ENCODE data around the gene NUSAP1.

The NUSAP1 gene

GRCh38 chr15:41411031-41411430, 78.3 kb downstream of the NUSAP1 start:
- Histone ChIP-seq H4K8ac (ENCODE audit: low read depth, low read length) (no peak overlapping the region), H3K79me1 (ENCODE audit: low read depth, low read length) (no peaks in the 10 kb centered on the region), H2BK15ac (ENCODE audit: low read length) (no peak overlapping the region), H3K9me3 (replicated peaks in 1 of 2; ENCODE audit: control insufficient read depth in 2 of 2, insufficient read depth in 1 of 2, low read depth in 1 of 2, low read length in 2 of 2) (no peaks in the 10 kb centered on the region), H3K36me3 (replicated peaks in 1 of 2; ENCODE audit: control insufficient read depth in 2 of 2, insufficient read depth in 2 of 2, low read length in 2 of 2) (no peaks in the 10 kb centered on the region), H3K18ac (ENCODE audit: low read length) (no peak overlapping the region), H3K27ac (replicated peaks; ENCODE audit: low read length) (no peak overlapping the region), H2AK5ac (ENCODE audit: low read depth, low read length) (no peak overlapping the region), H3K9ac (ENCODE audit: low read depth, low read length, poor library complexity) (no peak overlapping the region), H3K14ac (ENCODE audit: low read length) (no peak overlapping the region), H3K27me3 (ENCODE audit: control insufficient read depth in 3 of 3, insufficient read depth in 3 of 3, low read depth in 1 of 3, low read length in 3 of 3) (no peaks in the 10 kb centered on the region), H4K91ac (ENCODE audit: low read depth, low read length, poor library complexity) (no peak overlapping the region), H2AFZ (ENCODE audit: low read length) (no peak overlapping the region), H2BK5ac (ENCODE audit: low read length) (no peak overlapping the region), H3K4ac (ENCODE audit: low read length) (no peak overlapping the region), H2BK12ac (ENCODE audit: low read length) (no peak overlapping the region), H3K4me1 (ENCODE audit: control insufficient read depth in 2 of 2, insufficient read depth in 1 of 2, low read depth in 1 of 2, low read length in 2 of 2) (no peaks in the 10 kb centered on the region), H3K4me3 (ENCODE audit: low read length in 2 of 2) (no peak overlapping the region), H2BK120ac (ENCODE audit: low read depth, low read length) (no peak overlapping the region), H3K4me2 (ENCODE audit: insufficient read depth, low read length, poor library complexity, severe bottlenecking) (no peak overlapping the region), H3K23ac (ENCODE audit: low read depth, low read length, poor library complexity) (no peak overlapping the region)
- no peak for DNase-seq (ENCODE audit: low spot score)
- no CpG with 5 or more reads among the region's 2 CpGs for WGBS, 2 donors (ENCODE audit: extremely low coverage in 2 of 2, insufficient read length in 2 of 2, insufficient replicate concordance in 1 of 2)

- WGBS, 2 donors (ENCODE audit: extremely low coverage in 2 of 2, insufficient read length in 2 of 2, insufficient replicate concordance in 1 of 2), result no CpG with 5 or more reads among the region's 3 CpGs
- Histone ChIP-seq H4K91ac (ENCODE audit: low read depth, low read length, poor library complexity) (no peak overlapping the region), H3K4me2 (ENCODE audit: insufficient read depth, low read length, poor library complexity, severe bottlenecking) (no peak overlapping the region), H3K36me3 (replicated peaks in 1 of 2; ENCODE audit: control insufficient read depth in 2 of 2, insufficient read depth in 2 of 2, low read length in 2 of 2) (no peaks in the 10 kb centered on the region), H3K23ac (ENCODE audit: low read depth, low read length, poor library complexity) (no peak overlapping the region), H3K4me1 (ENCODE audit: control insufficient read depth in 2 of 2, insufficient read depth in 1 of 2, low read depth in 1 of 2, low read length in 2 of 2) (no peaks in the 10 kb centered on the region), H3K27ac (replicated peaks; ENCODE audit: low read length) (no peak overlapping the region), H3K9ac (ENCODE audit: low read depth, low read length, poor library complexity) (no peak overlapping the region), H3K27me3 (ENCODE audit: control insufficient read depth in 3 of 3, insufficient read depth in 3 of 3, low read depth in 1 of 3, low read length in 3 of 3) (no peaks in the 10 kb centered on the region), H3K79me1 (ENCODE audit: low read depth, low read length) (no peaks in the 10 kb centered on the region), H2AFZ (ENCODE audit: low read length) (no peak overlapping the region), H3K4me3 (ENCODE audit: low read length in 2 of 2) (no peak overlapping the region), H3K4ac (ENCODE audit: low read length) (no peak overlapping the region), H2BK15ac (ENCODE audit: low read length) (no peak overlapping the region), H3K9me3 (replicated peaks in 1 of 2; ENCODE audit: control insufficient read depth in 2 of 2, insufficient read depth in 1 of 2, low read depth in 1 of 2, low read length in 2 of 2) (no peaks in the 10 kb centered on the region), H2BK5ac (ENCODE audit: low read length) (no peak overlapping the region), H2BK120ac (ENCODE audit: low read depth, low read length) (no peak overlapping the region), H3K14ac (ENCODE audit: low read length) (no peak overlapping the region), H2BK12ac (ENCODE audit: low read length) (no peak overlapping the region), H4K8ac (ENCODE audit: low read depth, low read length) (no peak overlapping the region), H2AK5ac (ENCODE audit: low read depth, low read length) (no peak overlapping the region), H3K18ac (ENCODE audit: low read length) (no peak overlapping the region)
- DNase-seq (ENCODE audit: low spot score), result no peak
These were observed 78.8 kb downstream of the NUSAP1 start for GRCh38 chr15:41411441-41411840.

- no CpG with 5 or more reads among the region's 20 CpGs for WGBS, 2 donors (ENCODE audit: extremely low coverage in 2 of 2, insufficient read length in 2 of 2, insufficient replicate concordance in 1 of 2)
- Histone ChIP-seq H2BK120ac (ENCODE audit: low read depth, low read length) (no peak overlapping the region), H3K4me1 (ENCODE audit: control insufficient read depth in 2 of 2, insufficient read depth in 1 of 2, low read depth in 1 of 2, low read length in 2 of 2) (no peaks in the 10 kb centered on the region), H2AFZ (ENCODE audit: low read length) (peak overlapping the region; percentile 99), H3K14ac (ENCODE audit: low read length) (no peak overlapping the region), H3K9me3 (replicated peaks in 1 of 2; ENCODE audit: control insufficient read depth in 2 of 2, insufficient read depth in 1 of 2, low read depth in 1 of 2, low read length in 2 of 2) (no peaks in the 10 kb centered on the region), H4K8ac (ENCODE audit: low read depth, low read length) (no peak overlapping the region), H2AK5ac (ENCODE audit: low read depth, low read length) (no peak overlapping the region), H3K4ac (ENCODE audit: low read length) (no peak overlapping the region), H3K4me3 (ENCODE audit: low read length in 2 of 2) (peak overlapping the region; percentile 59 to 93), H3K18ac (ENCODE audit: low read length) (peak overlapping the region; percentile 81), H3K27me3 (ENCODE audit: control insufficient read depth in 3 of 3, insufficient read depth in 3 of 3, low read depth in 1 of 3, low read length in 3 of 3) (no peaks in the 10 kb centered on the region), H3K27ac (replicated peaks; ENCODE audit: low read length) (no peak overlapping the region), H2BK15ac (ENCODE audit: low read length) (no peak overlapping the region), H3K79me1 (ENCODE audit: low read depth, low read length) (peaks cover 6% of the 10 kb centered on the region), H3K36me3 (replicated peaks in 1 of 2; ENCODE audit: control insufficient read depth in 2 of 2, insufficient read depth in 2 of 2, low read length in 2 of 2) (peaks cover 0 to 6% of the 10 kb centered on the region in 2 donors), H3K4me2 (ENCODE audit: insufficient read depth, low read length, poor library complexity, severe bottlenecking) (peak overlapping the region; percentile 69), H2BK12ac (ENCODE audit: low read length) (no peak overlapping the region), H4K91ac (ENCODE audit: low read depth, low read length, poor library complexity) (no peak overlapping the region), H2BK5ac (ENCODE audit: low read length) (no peak overlapping the region), H3K9ac (ENCODE audit: low read depth, low read length, poor library complexity) (peak overlapping the region; percentile 0), H3K23ac (ENCODE audit: low read depth, low read length, poor library complexity) (no peak overlapping the region)
- no peak for DNase-seq (ENCODE audit: low spot score)
These were observed 83.6 kb downstream of the NUSAP1 start for GRCh38 chr15:41416128-41416741.

DNA sequence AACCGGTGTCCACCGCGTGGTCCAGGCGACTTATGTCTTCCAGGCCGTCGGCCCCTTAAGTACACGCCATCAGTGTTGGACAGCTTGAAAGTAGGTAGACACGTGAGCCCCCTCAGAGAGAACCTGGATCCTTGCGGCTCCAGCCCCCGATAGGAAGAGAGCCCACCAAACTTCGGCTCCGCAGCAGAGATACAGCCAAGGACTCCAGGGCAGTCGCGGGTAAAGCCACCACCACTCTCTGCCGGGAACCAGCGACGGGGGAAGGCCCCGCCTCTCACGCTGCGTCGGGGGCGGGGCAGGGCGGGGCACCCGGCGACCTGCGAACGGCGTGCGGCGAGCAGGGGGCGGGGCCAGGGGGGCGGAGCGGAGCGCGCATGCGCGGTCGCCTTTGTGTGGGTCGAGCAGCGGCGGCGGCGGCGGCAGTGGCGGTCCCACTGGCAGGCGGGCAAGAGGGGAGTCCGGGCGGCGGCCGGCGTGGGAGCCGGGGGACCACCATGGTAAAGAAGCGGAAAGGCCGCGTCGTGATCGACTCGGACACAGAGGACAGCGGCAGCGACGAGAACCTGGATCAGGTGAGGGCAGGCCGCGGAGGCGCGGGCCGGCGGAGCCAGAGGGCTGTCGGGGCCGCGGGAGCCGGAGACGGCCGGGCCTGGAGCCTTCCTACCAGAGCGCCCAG, 84.2 kb downstream of the NUSAP1 start, which contains the start of gene RTF1:
TSS of gene RTF1 (plus strand) at position 354 of the 676 bp plus-strand sequence. CDS start at position 375, 21 bp downstream.
- H4K91ac ChIP-seq (ENCODE audit: low read depth, low read length, poor library complexity), result peak within 1 kb of the TSS; percentile 30
- H2BK15ac ChIP-seq (ENCODE audit: low read length), result no peak within 1 kb of the TSS
- H3K4ac ChIP-seq (ENCODE audit: low read length), result no peak within 1 kb of the TSS
- no peaks in the 10 kb centered on the region for H3K27me3 ChIP-seq (ENCODE audit: control insufficient read depth in 3 of 3, insufficient read depth in 3 of 3, low read depth in 1 of 3, low read length in 3 of 3)
- peak within 1 kb of the TSS; percentile 41 for H2BK12ac ChIP-seq (ENCODE audit: low read length)
- H3K18ac ChIP-seq (ENCODE audit: low read length), result peak within 1 kb of the TSS; percentile 98
- H3K9ac ChIP-seq (ENCODE audit: low read depth, low read length, poor library complexity), result peak within 1 kb of the TSS; percentile 98
- H2BK5ac ChIP-seq (ENCODE audit: low read length), result peak within 1 kb of the TSS; percentile 99
- H3K79me1 ChIP-seq (ENCODE audit: low read depth, low read length), result peaks cover 6% of the 10 kb centered on the region
- H3K4me1 ChIP-seq (ENCODE audit: control insufficient read depth in 2 of 2, insufficient read depth in 1 of 2, low read depth in 1 of 2, low read length in 2 of 2), result no peaks in the 10 kb centered on the region
- H3K27ac ChIP-seq (replicated peaks; ENCODE audit: low read length), result peak within 1 kb of the TSS; percentile 61
- peak within 1 kb of the TSS; percentile 87 for H2BK120ac ChIP-seq (ENCODE audit: low read depth, low read length)
- H4K8ac ChIP-seq (ENCODE audit: low read depth, low read length), result peak within 1 kb of the TSS; percentile 3
- peak within 1 kb of the TSS; percentile 95 for H3K14ac ChIP-seq (ENCODE audit: low read length)
- peak within 1 kb of the TSS; percentile 69 for H3K4me2 ChIP-seq (ENCODE audit: insufficient read depth, low read length, poor library complexity, severe bottlenecking)
- H3K36me3 ChIP-seq (replicated peaks in 1 of 2; ENCODE audit: control insufficient read depth in 2 of 2, insufficient read depth in 2 of 2, low read length in 2 of 2), result peaks cover 0 to 6% of the 10 kb centered on the region in 2 donors
- DNase-seq (ENCODE audit: low spot score), result peak; percentile 94
- H3K9me3 ChIP-seq (replicated peaks in 1 of 2; ENCODE audit: control insufficient read depth in 2 of 2, insufficient read depth in 1 of 2, low read depth in 1 of 2, low read length in 2 of 2), result no peaks in the 10 kb centered on the region
- peak within 1 kb of the TSS; percentile 81 for H2AK5ac ChIP-seq (ENCODE audit: low read depth, low read length)
- peak within 1 kb of the TSS; percentile 99 for H2AFZ ChIP-seq (ENCODE audit: low read length)
- peak within 1 kb of the TSS; percentile 59 to 99 for H3K4me3 ChIP-seq (ENCODE audit: low read length in 2 of 2)
- peak within 1 kb of the TSS; percentile 97 for H3K23ac ChIP-seq (ENCODE audit: low read depth, low read length, poor library complexity)
- no CpG with 5 or more reads among the region's 74 CpGs for WGBS, 2 donors (ENCODE audit: extremely low coverage in 2 of 2, insufficient read length in 2 of 2, insufficient replicate concordance in 1 of 2)
